Measurements from ENCODE around the gene PTPN20.
A peak's percentile ranks its signal among the peaks of the same experiment; 100 is the strongest.

PTPN20 gene

DNA sequence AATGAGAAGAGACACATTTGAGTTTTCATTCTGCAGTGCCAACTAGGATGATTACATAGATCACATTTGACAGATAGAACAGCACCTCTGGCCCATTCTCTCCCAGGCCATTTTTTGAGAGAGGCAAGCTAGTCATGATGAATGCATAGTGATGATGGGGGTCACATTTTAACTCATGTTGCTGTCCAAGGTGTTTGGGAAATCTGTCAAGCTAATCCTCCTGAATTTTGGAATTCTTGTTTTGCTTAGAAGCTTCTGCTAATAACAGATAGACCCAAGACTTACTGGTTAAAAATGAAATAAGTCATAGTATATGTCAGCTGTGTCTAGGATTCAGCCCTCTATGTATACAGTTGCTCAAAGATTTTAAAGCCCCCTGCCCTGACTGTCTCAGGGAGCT is 101.0 kb downstream of the PTPN20 start:
- DNase-seq (ENCODE audit: low read depth): no peak
- no peak overlapping the region for H3K4me3 ChIP-seq (ENCODE audit: low read length)
- TF ChIP-seq, protein P1, sequence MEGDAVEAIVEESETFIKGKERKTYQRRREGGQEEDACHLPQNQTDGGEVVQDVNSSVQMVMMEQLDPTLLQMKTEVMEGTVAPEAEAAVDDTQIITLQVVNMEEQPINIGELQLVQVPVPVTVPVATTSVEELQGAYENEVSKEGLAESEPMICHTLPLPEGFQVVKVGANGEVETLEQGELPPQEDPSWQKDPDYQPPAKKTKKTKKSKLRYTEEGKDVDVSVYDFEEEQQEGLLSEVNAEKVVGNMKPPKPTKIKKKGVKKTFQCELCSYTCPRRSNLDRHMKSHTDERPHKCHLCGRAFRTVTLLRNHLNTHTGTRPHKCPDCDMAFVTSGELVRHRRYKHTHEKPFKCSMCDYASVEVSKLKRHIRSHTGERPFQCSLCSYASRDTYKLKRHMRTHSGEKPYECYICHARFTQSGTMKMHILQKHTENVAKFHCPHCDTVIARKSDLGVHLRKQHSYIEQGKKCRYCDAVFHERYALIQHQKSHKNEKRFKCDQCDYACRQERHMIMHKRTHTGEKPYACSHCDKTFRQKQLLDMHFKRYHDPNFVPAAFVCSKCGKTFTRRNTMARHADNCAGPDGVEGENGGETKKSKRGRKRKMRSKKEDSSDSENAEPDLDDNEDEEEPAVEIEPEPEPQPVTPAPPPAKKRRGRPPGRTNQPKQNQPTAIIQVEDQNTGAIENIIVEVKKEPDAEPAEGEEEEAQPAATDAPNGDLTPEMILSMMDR (conservative IDR thresholded peaks at IDR 0.05; ENCODE audit: low read length): no peak

DNA sequence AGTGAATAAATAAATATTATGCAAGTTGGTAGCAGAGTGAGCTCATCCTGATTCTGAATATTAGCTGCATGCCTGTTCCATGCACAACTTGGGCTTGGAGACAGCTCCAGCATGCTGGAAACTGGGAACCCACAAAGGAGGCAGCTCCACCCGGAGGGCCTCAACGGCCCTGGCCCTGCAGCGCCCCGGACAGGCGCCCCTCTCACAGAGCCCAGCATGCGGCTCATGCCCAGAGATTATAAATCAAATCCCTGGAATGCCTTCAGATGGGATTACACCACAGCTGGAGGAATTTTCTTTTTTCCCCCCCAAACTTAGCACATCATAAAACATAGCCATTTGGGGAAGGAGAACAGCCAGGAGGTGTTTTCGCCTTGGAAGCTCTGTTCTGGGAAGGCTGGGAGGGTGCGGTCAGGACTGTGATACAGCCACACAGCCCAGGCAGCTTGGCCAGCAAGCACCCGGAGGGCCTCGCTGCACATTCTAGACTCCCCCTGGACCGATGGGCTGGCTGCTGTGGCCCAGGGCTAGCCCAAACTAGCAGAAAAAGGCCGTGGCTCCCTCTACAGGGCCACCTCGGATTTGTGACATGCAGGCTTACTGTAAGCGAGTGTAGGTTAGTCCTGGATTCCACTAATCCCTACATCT is 102.4 kb downstream of the PTPN20 start:
- TF ChIP-seq, protein P1 (conservative IDR thresholded peaks at IDR 0.05; ENCODE audit: low read length): peak; percentile 17; the same call in 1 of the 2 replicates
- DNase-seq (ENCODE audit: low read depth): peak; percentile 71
- H3K4me3 ChIP-seq (ENCODE audit: low read length): no peak overlapping the region

DNA sequence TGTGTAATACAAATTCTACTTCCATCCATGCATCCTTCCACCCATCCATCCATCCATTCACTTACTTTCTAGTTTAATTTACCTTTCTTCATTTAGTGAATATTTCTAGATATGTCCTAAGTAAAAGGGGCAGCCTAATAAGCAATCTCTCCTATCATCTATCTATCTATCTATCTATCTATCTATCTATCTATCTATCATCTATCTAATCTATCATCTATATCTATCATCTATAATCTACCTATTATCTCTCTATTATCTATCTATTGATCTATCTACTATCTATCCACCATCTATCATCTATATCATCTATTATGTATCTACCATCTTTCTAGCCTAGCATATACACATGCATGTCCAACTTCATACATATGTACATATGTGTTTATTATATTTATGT is 104.2 kb downstream of the PTPN20 start:
- H3K4me3 ChIP-seq (ENCODE audit: low read length): no peak overlapping the region
- no peak for DNase-seq (ENCODE audit: low read depth)
- TF ChIP-seq, protein P1 (conservative IDR thresholded peaks at IDR 0.05; ENCODE audit: low read length): no peak

DNA sequence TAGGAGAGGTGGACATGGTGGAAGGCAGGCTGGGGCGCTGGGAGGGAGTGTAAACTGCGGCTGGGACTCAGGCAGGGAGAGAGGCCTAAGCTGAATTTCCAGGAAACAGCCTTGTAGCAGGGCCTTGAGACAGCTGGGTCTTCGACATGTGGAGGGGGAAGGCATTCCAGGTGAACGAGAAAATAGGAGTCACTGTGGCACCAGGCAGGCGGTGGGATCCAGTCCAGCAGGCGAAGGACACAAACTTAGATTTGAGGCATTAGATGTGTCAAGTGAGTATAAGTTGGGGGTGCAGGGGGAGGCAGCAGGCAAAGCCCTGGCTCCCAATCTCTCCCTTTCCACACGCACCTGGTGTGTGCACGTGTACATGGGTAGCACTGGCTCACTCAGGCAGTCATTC is 105.3 kb downstream of the PTPN20 start:
- TF ChIP-seq, protein P1 (conservative IDR thresholded peaks at IDR 0.05; ENCODE audit: low read length): no peak
- no peak for DNase-seq (ENCODE audit: low read depth)
- no peak overlapping the region for H3K4me3 ChIP-seq (ENCODE audit: low read length)

DNA sequence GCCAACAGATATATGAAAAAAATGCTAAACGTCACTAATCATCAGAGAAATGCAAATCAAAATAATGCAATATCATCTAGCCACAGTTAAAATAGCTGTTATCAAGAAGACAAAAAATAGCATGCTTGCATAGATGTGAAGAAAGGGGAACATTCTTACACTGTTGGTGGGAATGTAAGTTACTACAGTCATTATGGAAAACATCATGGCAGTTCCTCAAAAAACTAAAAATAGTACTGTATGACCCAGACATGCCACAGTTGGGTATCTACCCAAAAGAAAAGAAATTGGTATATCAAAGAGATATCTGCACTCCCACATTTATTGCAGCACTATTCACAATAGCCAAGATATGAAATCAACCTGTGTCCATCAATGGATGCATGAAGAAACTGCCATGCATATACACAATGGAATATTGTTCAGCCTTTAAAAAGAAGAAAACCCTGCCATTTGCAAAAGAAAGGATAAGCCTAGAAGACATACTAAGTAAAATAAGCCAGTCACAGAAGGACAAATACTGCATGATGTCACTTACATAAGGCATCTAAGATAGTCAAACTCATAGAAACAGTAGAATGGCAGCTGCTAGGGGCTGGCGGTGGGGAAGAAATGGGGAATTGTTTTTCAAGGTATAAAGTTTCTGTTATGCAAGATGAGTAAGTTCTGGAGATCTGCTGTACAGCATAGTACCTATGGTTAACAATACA is 107.0 kb downstream of the PTPN20 start:
- TF ChIP-seq, protein P1 (conservative IDR thresholded peaks at IDR 0.05; ENCODE audit: low read length): no peak
- H3K4me3 ChIP-seq (ENCODE audit: low read length): no peak overlapping the region

DNA sequence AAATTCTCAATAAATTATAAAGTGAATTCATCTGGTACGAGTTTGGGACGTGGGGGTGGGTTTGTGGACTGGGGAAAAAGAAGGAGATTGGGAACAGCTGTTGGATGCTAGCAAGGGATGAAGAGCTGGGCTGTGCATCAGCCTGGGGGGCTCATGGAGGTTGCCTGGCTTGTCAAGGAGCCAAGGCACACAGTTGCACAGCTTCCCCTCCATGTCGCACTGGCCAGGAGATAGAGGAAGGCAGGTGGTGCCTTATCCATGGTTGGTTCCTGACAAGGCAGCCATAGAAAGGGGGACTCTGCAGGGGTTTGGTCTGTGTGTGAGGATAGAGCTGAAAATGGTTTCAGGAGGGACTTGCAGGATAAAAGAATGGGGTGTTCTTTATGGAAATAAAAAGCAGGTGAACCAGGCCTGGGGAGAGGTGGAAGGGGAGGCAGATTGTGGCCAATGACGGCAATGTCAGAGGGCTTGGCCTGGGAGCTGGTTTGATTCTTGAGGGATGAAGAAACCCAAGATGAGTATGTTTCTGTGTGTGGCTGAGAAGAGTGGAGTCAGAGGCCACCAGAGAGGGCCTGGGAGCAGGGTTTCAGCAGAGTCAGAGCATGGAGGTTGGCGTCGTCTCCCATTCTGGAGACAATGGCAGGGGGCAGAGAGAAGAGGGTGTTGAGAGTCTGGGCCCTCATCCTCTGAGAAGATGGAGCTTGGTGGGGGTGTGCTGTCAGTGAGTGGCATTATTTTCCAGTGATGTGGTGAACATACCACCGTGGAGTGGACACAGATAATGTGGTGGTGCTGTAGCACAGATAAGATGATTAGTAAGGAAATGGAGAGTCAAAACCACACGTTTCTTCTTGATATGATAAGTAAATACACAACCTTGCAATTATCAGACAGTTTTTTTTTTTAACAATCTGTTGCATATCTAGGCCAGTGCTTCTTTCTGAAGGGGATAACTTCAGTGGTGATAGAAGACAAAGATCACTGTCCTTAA is 108.2 kb downstream of the PTPN20 start:
- no peak for DNase-seq (ENCODE audit: low read depth)
- no peak overlapping the region for H3K4me3 ChIP-seq (ENCODE audit: low read length)
- TF ChIP-seq, protein P1 (conservative IDR thresholded peaks at IDR 0.05; ENCODE audit: low read length): no peak

More for the DNA sequence above, 107.0 kb downstream of the PTPN20 start:
- no peak for DNase-seq (ENCODE audit: low read depth)
